GM13976 (cell line): ENCODE measurements around the gene ISOC2.

Experiments used
- DNase-seq: peaks from one replicate; pipeline ENCODE4 v3.0.0; 2012; ENCODE audit warnings: low spot score
- CTCF ChIP-seq: IDR thresholded peaks from 2 replicates; pipeline ENCODE4 v1.5.1; 2012; ENCODE audit warnings: borderline replicate concordance, mild to moderate bottlenecking; ENCODE audit not compliant: insufficient read depth; ENCODE audit errors: extremely low read depth, missing control alignments, control extremely low read depth
- in situ Hi-C: fragments of 300-500 bp; cut with MboI; formaldehyde crosslinking; loops from one replicate; pipeline ENCODE4 v1.12.0; 2022; ENCODE audit warnings: low sequenced_read_pairs, mixed read lengths, inconsistent platforms; ENCODE audit not compliant: unreplicated experiment

Gene ISOC2

GRCh38 chr19:55405638-55406037, 55.8 kb downstream of the ISOC2 start:
- no peak for TF ChIP-seq CTCF
- in situ Hi-C loops: no loop called here
- DNase-seq: no peak
